ENCODE results near the gene LTBP1.

GRCh38 chr2:32965523-32966171, 18.9 kb downstream of the LTBP1 start:
- TF ChIP-seq, protein P1, sequence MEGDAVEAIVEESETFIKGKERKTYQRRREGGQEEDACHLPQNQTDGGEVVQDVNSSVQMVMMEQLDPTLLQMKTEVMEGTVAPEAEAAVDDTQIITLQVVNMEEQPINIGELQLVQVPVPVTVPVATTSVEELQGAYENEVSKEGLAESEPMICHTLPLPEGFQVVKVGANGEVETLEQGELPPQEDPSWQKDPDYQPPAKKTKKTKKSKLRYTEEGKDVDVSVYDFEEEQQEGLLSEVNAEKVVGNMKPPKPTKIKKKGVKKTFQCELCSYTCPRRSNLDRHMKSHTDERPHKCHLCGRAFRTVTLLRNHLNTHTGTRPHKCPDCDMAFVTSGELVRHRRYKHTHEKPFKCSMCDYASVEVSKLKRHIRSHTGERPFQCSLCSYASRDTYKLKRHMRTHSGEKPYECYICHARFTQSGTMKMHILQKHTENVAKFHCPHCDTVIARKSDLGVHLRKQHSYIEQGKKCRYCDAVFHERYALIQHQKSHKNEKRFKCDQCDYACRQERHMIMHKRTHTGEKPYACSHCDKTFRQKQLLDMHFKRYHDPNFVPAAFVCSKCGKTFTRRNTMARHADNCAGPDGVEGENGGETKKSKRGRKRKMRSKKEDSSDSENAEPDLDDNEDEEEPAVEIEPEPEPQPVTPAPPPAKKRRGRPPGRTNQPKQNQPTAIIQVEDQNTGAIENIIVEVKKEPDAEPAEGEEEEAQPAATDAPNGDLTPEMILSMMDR (optimal IDR thresholded peaks at IDR 0.05 in 1 of 3, IDR thresholded peaks at IDR 0.05 in 1 of 3, conservative IDR thresholded peaks at IDR 0.05 in 1 of 3; ENCODE audit: extremely low read depth in 1 of 3, insufficient read depth in 2 of 3, low read length in 3 of 3): no peak
- TF ChIP-seq EZH2 (IDR thresholded peaks at IDR 0.05; ENCODE audit: low read length): no peak

Measured in keratinocyte (primary cell).